SK-N-SH treated with all-trans-retinoic acid at 6 μM for 48 hours (cell line): ENCODE measurements around the gene PLCB3.

Experiments used
- ATAC-seq: fragments of 200-7000 bp; cut with Tn5 transposase; 3 replicates; pipeline ENCODE4 v1.9.1; 2020; ENCODE audit warnings: mild to moderate bottlenecking, moderate library complexity
- ARNTL ChIP-seq: fragments of 450-650 bp; formaldehyde crosslinking; IDR thresholded peaks from 2 replicates; pipeline ENCODE4 v1.5.0; 2020; ENCODE audit warnings: low read depth, mild to moderate bottlenecking, moderate library complexity, borderline replicate concordance
- BACH2 ChIP-seq: fragments of 250-450 bp; sonication (Bioruptor Pico); IDR thresholded peaks from 2 replicates; pipeline ENCODE4 v1.9.0; 2021; ENCODE audit warnings: mild to moderate bottlenecking, borderline replicate concordance
- CSDC2 ChIP-seq: fragments of 250-450 bp; sonication (Bioruptor Pico); IDR thresholded peaks from 2 replicates; pipeline ENCODE4 v1.5.0; 2020; ENCODE audit warnings: mild to moderate bottlenecking, moderate library complexity
- ESRRG ChIP-seq: fragments of 250-450 bp; sonication (Bioruptor Pico); IDR thresholded peaks from 2 replicates; pipeline ENCODE4 v1.6.1; 2021; ENCODE audit warnings: mild to moderate bottlenecking
- ISL1 ChIP-seq: fragments of 250-450 bp; sonication (Bioruptor Pico); IDR thresholded peaks from 2 replicates; pipeline ENCODE4 v2.1.2; 2022; ENCODE audit warnings: mild to moderate bottlenecking, moderate library complexity
- OSR1 ChIP-seq: fragments of 250-450 bp; sonication (Bioruptor Pico); IDR thresholded peaks from 2 replicates; pipeline ENCODE4 v1.8.0; 2022; ENCODE audit warnings: moderate library complexity, mild to moderate bottlenecking, inconsistent platforms
- POU6F1 ChIP-seq: fragments of 250-450 bp; sonication (Bioruptor Pico); IDR thresholded peaks from 2 replicates; pipeline ENCODE4 v1.8.0; 2021; ENCODE audit warnings: low read depth, mild to moderate bottlenecking, moderate library complexity, borderline replicate concordance
- PPARA ChIP-seq: fragments of 250-450 bp; sonication (Bioruptor Pico); IDR thresholded peaks from 2 replicates; pipeline ENCODE4 v1.5.0; 2020; ENCODE audit warnings: mild to moderate bottlenecking, borderline replicate concordance
- RARB ChIP-seq: fragments of 250-450 bp; sonication (Bioruptor Pico); IDR thresholded peaks from 2 replicates; pipeline ENCODE4 v1.8.0; 2021; ENCODE audit warnings: mild to moderate bottlenecking, moderate library complexity
- SNAI2 ChIP-seq: fragments of 250-450 bp; sonication (Bioruptor Pico); IDR thresholded peaks from 2 replicates; pipeline ENCODE4 v1.5.0; 2020; ENCODE audit warnings: mild to moderate bottlenecking, moderate library complexity
- TCF4 ChIP-seq: fragments of 250-450 bp; sonication (Bioruptor Pico); IDR thresholded peaks from 2 replicates; pipeline ENCODE4 v1.8.0; 2021; ENCODE audit warnings: mild to moderate bottlenecking, moderate library complexity, borderline replicate concordance
- ZC3H10 ChIP-seq: fragments of 250-450 bp; sonication (Bioruptor Pico); IDR thresholded peaks from 2 replicates; pipeline ENCODE4 v1.5.1; 2021; ENCODE audit warnings: mild to moderate bottlenecking, moderate library complexity
- ZFP3 ChIP-seq: fragments of 250-450 bp; sonication (Bioruptor Pico); IDR thresholded peaks from 2 replicates; pipeline ENCODE4 v1.5.0; 2020; ENCODE audit warnings: mild to moderate bottlenecking, moderate library complexity
- ZFP30 ChIP-seq: fragments of 450-650 bp; formaldehyde crosslinking; IDR thresholded peaks from 2 replicates; pipeline ENCODE4 v1.5.0; 2022; ENCODE audit warnings: mild to moderate bottlenecking, moderate library complexity
- ZNF565 ChIP-seq: fragments of 450-650 bp; formaldehyde crosslinking; conservative IDR thresholded peaks from 2 replicates; pipeline ENCODE4 v1.5.0; 2020; ENCODE audit warnings: low read depth, mild to moderate bottlenecking, moderate library complexity
- ZNF70 ChIP-seq: fragments of 450-650 bp; formaldehyde crosslinking; IDR thresholded peaks from 2 replicates; pipeline ENCODE4 v1.5.0; 2020; ENCODE audit warnings: mild to moderate bottlenecking, moderate library complexity
- ZNF8 ChIP-seq: fragments of 450-650 bp; formaldehyde crosslinking; IDR thresholded peaks from 2 replicates; pipeline ENCODE4 v1.5.0; 2020; ENCODE audit warnings: mild to moderate bottlenecking, moderate library complexity
- TF ChIP-seq, protein P1 (sequence below): fragments of 250-450 bp; sonication (Bioruptor Pico); IDR thresholded peaks from 2 replicates; pipeline ENCODE4 v1.5.0; 2020; ENCODE audit warnings: mild to moderate bottlenecking, moderate library complexity
- TF ChIP-seq, protein P2 (sequence below): fragments of 250-450 bp; sonication (Bioruptor Pico); IDR thresholded peaks from 2 replicates; pipeline ENCODE4 v1.5.1; 2021; ENCODE audit warnings: mild to moderate bottlenecking, moderate library complexity
- TF ChIP-seq, protein P3 (sequence below): fragments of 250-450 bp; sonication (Bioruptor Pico); IDR thresholded peaks from 2 replicates; pipeline ENCODE4 v1.8.0; 2020; ENCODE audit warnings: mild to moderate bottlenecking, moderate library complexity, borderline replicate concordance

The PLCB3 gene

DNA sequence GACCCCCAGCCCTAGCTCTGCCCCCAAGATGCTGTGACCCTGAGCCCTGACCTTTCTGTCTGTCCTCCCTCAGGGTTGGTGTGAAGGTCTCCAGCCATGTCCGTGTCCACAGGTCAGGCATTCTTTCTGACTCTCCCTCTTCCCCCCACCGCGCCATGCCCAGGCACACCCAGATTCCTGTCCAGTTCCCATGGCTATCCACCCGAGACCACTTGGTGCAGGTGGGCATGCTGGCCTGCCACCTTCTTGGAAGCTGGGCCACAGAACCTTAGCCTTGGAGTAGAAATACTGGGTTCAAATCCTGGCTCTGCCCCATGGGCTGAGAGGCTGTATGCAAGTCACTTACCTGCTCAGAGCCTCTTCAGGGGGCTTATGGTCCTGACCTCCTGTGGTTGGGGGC is 2.3 kb upstream of the PLCB3 start:
- ATAC-seq, result no peak
- TF ChIP-seq PPARA, result no peak
- no peak for TF ChIP-seq ZC3H10

GRCh38 chr11:64249563-64250414 is 1.5 kb upstream of the PLCB3 start:
- TF ChIP-seq ZNF70 (CRISPR knock-in tag) (no peak), PPARA (no peak)
- TF ChIP-seq, protein P1, sequence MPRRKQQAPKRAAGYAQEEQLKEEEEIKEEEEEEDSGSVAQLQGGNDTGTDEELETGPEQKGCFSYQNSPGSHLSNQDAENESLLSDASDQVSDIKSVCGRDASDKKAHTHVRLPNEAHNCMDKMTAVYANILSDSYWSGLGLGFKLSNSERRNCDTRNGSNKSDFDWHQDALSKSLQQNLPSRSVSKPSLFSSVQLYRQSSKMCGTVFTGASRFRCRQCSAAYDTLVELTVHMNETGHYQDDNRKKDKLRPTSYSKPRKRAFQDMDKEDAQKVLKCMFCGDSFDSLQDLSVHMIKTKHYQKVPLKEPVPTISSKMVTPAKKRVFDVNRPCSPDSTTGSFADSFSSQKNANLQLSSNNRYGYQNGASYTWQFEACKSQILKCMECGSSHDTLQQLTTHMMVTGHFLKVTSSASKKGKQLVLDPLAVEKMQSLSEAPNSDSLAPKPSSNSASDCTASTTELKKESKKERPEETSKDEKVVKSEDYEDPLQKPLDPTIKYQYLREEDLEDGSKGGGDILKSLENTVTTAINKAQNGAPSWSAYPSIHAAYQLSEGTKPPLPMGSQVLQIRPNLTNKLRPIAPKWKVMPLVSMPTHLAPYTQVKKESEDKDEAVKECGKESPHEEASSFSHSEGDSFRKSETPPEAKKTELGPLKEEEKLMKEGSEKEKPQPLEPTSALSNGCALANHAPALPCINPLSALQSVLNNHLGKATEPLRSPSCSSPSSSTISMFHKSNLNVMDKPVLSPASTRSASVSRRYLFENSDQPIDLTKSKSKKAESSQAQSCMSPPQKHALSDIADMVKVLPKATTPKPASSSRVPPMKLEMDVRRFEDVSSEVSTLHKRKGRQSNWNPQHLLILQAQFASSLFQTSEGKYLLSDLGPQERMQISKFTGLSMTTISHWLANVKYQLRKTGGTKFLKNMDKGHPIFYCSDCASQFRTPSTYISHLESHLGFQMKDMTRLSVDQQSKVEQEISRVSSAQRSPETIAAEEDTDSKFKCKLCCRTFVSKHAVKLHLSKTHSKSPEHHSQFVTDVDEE (CRISPR knock-in tag), result no peak
- no peak for ATAC-seq

GRCh38 chr11:64250415-64251015 is 815 bp upstream of the PLCB3 start:
- TF ChIP-seq ZFP30 (no peak), ESRRG (CRISPR knock-in tag) (no peak), TCF4 (no peak), CSDC2 (no peak), BACH2 (CRISPR knock-in tag) (no peak), ZFP3 (no peak), SNAI2 (CRISPR knock-in tag) (no peak), ISL1 (CRISPR knock-in tag) (no peak), OSR1 (CRISPR knock-in tag) (no peak), ZNF8 (CRISPR knock-in tag) (no peak), ZNF565 (CRISPR knock-in tag) (no peak), ZNF70 (CRISPR knock-in tag) (no peak)
- TF ChIP-seq, protein P1 (CRISPR knock-in tag), result no peak
- TF ChIP-seq, all 23 proteins: peak for 0
- peak; percentile 4; the same call in 2 of the 3 replicates for ATAC-seq

DNA sequence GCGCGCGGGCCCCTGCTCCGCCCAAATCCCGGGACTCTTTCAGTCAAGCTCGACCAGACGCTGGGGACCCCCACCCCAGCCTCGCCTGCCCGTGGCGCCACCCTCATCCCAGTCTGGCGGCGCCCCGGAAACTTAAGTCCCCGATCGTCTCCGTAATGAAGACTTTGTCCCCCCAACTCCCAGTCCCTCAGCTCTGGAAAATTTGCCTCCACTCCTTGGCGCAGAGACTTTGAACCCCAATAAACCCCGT is 348 bp downstream of the PLCB3 start:
- no peak for TF ChIP-seq ZC3H10
- TF ChIP-seq, protein P2, sequence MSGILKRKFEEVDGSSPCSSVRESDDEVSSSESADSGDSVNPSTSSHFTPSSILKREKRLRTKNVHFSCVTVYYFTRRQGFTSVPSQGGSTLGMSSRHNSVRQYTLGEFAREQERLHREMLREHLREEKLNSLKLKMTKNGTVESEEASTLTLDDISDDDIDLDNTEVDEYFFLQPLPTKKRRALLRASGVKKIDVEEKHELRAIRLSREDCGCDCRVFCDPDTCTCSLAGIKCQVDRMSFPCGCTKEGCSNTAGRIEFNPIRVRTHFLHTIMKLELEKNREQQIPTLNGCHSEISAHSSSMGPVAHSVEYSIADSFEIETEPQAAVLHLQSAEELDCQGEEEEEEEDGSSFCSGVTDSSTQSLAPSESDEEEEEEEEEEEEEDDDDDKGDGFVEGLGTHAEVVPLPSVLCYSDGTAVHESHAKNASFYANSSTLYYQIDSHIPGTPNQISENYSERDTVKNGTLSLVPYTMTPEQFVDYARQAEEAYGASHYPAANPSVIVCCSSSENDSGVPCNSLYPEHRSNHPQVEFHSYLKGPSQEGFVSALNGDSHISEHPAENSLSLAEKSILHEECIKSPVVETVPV, result no peak
- no peak for TF ChIP-seq TCF4
- no peak for TF ChIP-seq ZFP3
- no peak for TF ChIP-seq CSDC2
- TF ChIP-seq BACH2 (CRISPR knock-in tag), result no peak
- TF ChIP-seq ARNTL (CRISPR knock-in tag), result no peak
- TF ChIP-seq ZNF8 (CRISPR knock-in tag), result no peak
- no peak for TF ChIP-seq ISL1 (CRISPR knock-in tag)
- no peak for TF ChIP-seq ZNF565 (CRISPR knock-in tag)
- TF ChIP-seq, protein P3, sequence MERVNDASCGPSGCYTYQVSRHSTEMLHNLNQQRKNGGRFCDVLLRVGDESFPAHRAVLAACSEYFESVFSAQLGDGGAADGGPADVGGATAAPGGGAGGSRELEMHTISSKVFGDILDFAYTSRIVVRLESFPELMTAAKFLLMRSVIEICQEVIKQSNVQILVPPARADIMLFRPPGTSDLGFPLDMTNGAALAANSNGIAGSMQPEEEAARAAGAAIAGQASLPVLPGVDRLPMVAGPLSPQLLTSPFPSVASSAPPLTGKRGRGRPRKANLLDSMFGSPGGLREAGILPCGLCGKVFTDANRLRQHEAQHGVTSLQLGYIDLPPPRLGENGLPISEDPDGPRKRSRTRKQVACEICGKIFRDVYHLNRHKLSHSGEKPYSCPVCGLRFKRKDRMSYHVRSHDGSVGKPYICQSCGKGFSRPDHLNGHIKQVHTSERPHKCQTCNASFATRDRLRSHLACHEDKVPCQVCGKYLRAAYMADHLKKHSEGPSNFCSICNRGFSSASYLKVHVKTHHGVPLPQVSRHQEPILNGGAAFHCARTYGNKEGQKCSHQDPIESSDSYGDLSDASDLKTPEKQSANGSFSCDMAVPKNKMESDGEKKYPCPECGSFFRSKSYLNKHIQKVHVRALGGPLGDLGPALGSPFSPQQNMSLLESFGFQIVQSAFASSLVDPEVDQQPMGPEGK (CRISPR knock-in tag), result no peak
- no peak for TF ChIP-seq SNAI2 (CRISPR knock-in tag)
- no peak for TF ChIP-seq RARB (CRISPR knock-in tag)
- TF ChIP-seq POU6F1 (CRISPR knock-in tag), result no peak
- TF ChIP-seq, protein P1 (CRISPR knock-in tag), result no peak
- no peak for TF ChIP-seq PPARA
- no peak for ATAC-seq
